Stimulated activated CD8-positive, alpha-beta memory T cell treated with anti-CD3 and anti-CD28 coated beads, Interleukin-7, amount 100 ng/mL, for 1 hour (primary cell): Measurements from ENCODE around the gene FRYL.
"Not testable (repeated sequence)": the region's sequence is repeated elsewhere in the genome, so short reads cannot be mapped to it uniquely, and the experiment has no call there.

Source experiments
- DNase-seq, 2 donors: peaks; one replicate each; pipeline ENCODE4 v3.0.0-alpha.2; 2020; ENCODE audit warnings: low read depth in 2 of 2

FRYL gene

DNA sequence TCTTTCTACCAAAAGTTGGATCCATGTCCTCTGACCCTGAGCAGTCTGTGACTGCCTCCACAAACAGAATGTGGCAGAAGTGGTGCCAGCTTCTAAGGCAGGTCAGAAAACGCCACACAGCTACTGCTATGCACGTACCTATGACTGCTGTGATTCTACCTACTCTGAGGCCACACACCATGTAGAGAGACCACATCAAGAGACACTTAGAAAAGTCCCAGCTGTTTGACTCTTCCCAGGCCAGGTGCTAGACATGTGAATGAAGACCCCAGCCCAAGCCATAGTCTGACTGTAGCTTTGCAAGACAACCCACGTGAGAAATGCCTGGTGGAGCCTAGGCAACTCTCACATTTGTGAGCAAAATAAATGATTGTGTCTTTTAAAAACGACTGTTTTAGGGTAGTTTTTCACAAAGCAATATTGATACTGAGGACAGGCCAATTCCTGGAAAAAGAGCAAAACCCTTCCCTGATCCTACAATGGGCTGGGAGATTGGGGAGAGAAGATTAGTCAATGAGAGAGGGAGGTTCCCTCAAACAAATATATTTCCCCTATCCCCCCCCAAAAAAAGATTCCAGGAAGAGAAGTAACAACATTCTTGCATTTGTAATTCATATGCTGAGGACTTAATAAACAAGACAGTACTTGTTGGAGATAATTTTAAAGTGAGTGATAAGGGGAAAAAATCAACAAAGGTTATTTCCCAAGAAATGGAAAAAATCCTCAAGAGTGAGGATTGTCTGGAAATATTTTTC is 33.3 kb downstream of the FRYL start:
- no peak for DNase-seq

DNA sequence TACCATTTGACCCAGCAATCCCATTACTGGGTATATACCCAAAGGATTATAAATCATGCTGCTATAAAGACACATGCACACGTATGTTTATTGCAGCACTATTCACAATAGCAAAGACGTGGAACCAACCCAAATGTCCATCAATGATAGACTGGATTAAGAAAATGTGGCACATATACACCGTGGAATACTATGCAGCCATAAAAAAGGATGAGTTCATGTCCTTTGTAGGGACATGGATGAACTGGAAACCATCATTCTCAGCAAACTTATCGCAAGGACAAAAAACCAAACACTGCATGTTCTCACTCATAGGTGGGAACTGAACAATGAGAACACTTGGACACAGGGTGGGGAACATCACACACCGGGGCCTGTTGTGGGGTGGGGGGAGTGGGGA is 34.9 kb downstream of the FRYL start:
- DNase-seq = not testable (repeated sequence)

GRCh38 chr4:48742412-48742811 is 37.7 kb downstream of the FRYL start:
- DNase-seq = no peak

DNA sequence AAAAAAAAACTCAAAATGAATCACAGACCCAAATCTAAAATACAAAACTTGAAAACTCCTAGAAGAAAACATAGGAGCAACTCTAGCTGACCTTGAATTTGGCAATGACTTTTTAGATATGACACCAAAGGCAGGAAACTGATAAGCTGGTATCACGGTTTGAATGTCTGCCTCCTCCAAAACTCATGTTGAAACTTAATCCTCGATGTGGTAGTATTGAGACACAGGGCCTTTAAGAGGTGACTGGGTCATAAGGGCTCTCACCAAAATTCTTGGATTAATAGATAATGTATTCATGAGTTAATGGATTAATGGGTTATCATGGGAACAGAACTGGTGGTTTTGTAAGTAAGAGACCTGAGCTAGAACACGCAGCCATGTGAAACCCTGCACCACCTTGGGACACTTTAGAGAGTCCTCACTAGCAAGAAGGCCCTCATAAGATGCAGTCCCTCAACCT is 40.5 kb downstream of the FRYL start:
- no peak for DNase-seq

DNA sequence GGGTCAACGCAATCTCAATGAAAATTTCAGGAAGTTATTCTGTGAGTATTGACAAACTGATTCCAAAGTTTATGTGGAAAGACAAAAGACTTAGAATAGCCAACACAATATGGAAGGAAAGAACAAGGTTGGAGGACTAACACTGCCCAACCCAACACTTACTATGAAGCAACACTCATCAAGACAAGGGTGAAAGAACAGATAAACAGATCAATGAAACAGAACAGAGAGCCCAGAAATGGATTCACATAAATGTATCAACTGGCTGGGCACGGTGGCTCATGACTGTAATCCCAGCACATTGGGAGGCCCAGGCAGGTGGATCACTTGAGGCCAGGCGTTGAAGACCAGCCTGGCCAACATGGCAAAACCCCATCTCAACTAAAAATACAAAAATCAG is 41.2 kb downstream of the FRYL start:
- DNase-seq = no peak

DNA sequence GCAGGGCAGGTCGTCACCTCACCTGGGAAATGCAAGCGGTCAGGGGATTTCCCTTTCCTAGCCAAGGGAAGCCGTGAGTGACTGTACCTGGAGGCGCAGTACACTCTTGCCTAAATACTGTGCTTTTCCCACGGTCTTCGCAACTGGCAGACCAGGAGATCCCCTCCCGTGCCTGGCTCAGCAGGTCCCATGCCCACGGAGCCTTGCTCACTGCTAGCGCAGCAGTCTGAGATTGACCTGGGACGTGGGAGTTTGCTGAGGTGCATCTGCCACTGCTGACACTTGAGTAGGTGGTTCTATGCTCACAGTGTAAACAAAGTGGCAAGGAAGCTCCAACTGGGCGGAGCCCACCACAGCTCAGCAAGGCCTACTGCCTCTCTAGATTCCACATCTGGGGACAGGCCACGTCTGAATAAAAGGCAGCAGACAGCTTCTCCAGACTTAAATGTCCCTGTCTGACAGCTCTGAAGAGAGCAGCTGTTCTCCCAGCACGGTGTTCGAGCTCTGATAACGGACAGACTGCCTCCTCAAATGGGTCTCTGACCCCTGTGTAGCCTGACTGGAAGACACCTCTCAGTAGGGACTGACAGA is 51.1 kb downstream of the FRYL start:
- not testable (repeated sequence) for DNase-seq

DNA sequence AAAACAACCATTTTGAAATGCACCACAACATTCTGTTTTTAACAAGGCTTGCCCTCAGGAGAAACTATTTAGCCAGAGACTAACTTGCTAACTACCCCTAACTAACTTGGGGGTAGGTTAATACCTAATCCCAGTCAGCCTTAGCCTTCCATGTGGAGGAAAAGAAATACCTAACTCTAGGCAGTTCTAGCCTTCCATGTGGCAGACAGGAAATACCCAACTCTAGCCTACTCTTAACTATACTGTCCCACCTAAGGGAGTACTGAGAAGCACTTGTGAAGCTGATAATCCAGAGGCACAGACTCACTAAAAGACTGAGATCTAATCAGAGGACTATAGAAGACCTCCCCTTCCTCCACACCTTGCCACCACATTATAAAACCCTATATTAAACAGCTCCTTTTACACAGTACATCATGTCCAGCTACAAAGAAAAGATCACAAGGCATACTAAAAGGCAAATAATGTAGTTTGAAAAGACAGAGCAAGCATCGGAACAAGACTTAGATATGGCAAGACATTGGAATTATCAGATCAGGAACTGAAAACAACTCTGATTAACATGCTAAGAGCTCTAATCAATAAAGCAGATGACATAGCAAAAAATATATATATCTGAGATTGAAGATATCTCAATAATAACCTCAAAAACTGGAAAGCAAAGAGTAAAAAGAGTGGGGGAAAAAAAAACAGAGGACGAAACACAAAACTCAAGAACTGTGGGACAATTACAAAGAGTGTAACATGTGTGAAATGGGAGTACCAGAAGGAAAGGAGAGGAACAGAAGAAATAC is 52.2 kb downstream of the FRYL start:
- no peak for DNase-seq

- DNase-seq = no peak
Measured at GRCh38 chr4:48725414-48725813, 54.7 kb downstream of the FRYL start.

- DNase-seq = no peak
Measured at GRCh38 chr4:48722509-48723446, 57.3 kb downstream of the FRYL start.

- no peak for DNase-seq
Measured at GRCh38 chr4:48720459-48720858, 59.6 kb downstream of the FRYL start.

DNA sequence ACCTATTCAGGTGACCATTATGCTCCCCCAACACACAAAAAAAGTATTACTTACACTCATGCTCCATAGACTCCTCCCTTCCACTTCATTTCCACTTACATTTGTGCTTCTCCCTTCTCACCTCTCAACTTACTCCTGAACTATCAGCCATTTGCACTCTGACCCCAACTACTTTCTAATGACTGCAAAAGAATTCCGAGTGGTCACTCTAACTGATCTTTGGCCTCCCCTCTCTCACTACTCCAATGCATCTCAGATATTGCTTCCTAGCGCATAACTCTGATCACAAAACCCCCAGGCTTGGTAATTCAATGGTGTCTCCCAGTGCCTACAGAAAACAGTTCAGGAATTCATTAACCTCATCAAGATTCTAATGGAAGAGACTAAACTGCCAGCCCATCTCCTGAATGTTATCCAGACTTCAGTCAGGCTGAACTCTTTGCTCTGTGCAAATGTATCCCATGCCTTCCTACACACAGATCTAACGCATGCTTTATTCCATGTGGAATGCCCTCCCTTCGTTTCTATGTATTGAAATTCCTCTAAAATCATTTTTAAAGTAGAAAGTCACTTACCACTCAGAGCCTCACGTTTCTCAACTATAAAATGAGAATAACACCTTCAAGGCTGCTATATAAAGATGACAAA is 61.1 kb downstream of the FRYL start:
- no peak for DNase-seq

- DNase-seq = not testable (repeated sequence)
Measured at GRCh38 chr4:48716285-48716684, 63.8 kb downstream of the FRYL start.

GRCh38 chr4:48710446-48711209 is 69.5 kb downstream of the FRYL start:
- DNase-seq = no peak

- DNase-seq = no peak
Measured at GRCh38 chr4:48709901-48710300, 70.2 kb downstream of the FRYL start.

DNA sequence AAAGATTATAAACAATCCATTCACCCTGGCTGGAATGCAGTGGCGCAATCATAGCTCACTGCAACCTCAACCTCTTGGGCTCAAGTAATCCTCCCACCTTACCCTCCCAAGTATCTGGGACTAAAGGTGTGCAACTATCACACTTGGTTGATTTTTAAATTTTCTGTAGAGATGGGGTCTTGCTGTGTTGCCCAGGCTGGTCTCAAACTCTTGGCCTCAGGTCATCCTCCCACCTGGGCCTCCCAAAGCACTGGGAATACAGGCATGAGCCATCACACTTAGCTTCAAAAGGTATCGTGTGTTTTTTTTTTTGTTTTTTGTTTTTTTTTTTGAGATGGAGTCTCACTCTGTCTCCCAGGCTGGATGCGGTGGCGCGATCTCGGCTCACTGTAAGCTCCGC is 71.5 kb downstream of the FRYL start:
- DNase-seq = no peak

GRCh38 chr4:48706736-48707135 is 73.3 kb downstream of the FRYL start:
- DNase-seq = no peak

- DNase-seq = no peak
Measured at GRCh38 chr4:48705609-48706008, 74.5 kb downstream of the FRYL start.

DNA sequence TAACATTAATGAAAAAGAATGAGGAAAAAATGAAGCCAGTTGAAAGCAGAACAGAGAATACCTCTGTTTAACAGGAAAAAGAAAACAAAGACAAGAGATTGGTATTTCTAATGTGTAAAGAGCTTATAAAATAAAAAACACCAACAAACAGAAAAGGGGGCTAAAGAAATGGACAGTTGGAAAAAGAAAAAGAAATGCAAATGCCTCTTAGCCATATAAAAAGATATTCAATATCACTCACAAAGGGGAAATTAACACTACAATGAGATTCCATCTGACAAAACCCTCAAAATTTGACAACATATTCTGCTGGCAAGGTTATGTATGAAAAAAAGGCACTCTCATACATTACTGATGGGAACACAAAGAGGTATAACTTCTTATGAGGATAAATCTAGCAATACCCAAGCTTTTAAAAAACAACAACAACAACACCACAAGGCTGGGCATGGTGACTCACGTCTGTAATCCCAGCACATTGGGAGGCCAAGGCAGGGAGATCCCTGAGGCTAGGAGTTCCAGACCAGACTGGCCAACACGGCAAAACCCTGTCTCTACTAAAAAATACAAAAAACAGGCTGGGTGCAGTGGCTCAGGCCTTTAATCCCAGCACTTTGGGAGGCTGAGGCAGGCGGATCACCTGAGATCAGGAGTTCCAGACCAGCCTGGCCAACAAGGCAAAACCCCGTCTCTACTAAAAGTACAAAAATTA is 75.8 kb downstream of the FRYL start:
- DNase-seq = no peak

DNA sequence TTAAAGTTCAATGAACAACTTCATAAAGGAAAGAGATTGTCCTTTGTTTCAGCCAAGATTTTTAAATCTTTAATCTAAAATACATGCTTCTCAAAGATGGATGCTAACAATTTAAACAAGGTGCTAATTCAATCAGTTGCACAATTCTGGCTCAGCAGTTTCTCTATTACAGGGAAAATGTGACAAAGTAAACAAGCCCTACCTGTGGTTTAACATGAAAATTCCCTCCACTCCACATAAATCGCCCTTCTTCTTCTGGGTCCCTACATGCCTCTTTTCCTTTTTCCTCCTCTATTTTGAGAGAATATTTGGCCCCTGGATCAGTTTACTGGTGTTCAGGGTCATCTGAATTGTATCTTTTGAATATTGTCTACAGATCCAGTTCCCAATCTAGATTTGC is 80.6 kb downstream of the FRYL start:
- DNase-seq = no peak
